HG02870 (cell line): ENCODE measurements around the gene ME1.

ENCODE experiments used
- ATAC-seq: cut with Tn5 transposase; IDR thresholded peaks from one replicate; pipeline ENCODE4 v1.9.1; 2021; ENCODE audit warnings: mild to moderate bottlenecking, moderate library complexity; ENCODE audit not compliant: unreplicated experiment

ME1 gene

GRCh38 chr6:83433177-83433576, 2.3 kb upstream of the ME1 start:
- ATAC-seq = no peak

- no peak for ATAC-seq
Measured at GRCh38 chr6:83432636-83433035, 1.8 kb upstream of the ME1 start.

- no peak for ATAC-seq
Measured at GRCh38 chr6:83431545-83432155, 799 bp upstream of the ME1 start.

- no peak for ATAC-seq
Measured at GRCh38 chr6:83429857-83430610, 817 bp downstream of the ME1 start.

DNA sequence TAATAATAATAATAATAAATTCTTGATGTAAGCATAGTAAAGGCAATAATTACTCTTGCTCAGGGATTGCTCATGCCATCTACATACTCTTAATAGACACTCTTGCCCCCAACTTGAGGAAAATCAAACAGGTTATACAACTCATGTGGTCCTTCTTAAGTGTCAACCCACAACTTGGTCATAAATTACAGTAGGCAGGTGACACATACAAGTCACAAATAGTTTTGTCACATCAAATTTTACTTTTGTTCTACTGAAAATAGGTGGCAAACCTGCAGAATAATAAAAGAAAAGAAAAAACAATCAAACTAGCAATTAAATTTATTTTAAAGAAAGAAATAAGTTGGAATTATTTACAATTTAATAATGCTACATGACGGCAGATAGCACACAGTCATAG, 1.6 kb downstream of the ME1 start:
- no peak for ATAC-seq

DNA sequence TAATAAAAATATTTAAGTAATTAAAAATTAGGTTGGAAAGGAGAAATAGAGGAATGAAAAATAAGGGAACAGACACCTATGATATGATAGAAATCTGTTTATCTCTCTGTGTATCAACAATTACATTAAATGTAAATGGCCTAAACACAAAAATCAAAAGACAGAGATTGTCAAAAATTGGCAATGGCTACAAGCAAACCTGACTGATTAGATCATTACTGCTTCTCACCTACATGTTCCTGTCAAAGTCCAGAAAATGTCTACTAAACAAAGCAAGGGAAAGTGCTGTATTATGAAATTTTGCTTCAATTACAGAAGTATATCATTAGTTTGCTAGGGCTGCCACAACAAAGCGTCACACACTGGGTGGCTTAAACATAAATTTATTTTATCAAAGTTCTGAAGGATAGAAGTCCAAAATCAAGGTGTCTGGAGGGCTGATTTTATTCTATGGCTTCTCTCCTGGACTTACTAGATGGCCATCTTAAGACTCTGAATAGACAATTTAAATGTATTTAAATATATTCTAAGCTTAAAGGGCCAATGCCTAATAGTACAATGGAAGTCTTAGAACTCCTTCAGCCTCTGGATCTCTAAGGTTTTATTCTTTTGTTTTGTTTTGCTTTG, 6.3 kb downstream of the ME1 start:
- no peak for ATAC-seq

DNA sequence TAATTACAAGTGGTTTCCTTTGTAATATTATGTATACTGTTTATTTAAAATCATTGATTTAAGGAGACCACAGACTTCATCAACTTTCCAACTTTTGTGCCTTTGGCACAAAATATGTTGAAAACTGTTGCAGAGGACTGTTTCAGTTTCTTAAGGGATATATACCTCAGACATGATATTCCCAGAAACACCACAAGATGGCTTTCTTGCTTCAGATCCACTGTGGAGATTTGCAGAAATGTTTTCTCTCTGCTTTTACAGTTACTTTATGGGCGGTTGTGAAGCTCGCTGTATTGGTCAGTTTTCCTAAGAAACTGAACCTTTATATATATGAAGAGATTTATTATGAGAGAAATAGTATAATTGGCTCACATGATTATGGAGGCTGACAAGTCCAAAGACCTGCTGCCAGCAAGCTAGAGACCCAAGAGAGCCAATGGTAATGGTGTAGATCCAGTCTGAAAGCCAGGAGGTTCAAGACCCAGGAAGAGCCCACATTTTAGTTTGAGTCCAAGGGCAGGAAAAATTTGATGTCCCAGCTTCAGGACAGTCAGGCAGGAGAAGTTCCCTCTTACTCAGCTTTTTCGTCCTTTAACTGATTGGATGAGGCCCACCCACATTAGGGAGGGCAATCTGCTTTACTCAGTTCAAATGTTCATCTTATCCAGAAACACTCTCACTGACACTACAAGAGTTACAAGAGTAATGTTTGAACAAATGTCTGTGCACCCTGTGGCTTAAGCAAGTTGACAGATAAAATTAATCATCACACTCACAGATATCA, 12.8 kb downstream of the ME1 start:
- ATAC-seq = peak; percentile 52

GRCh38 chr6:83413068-83413467, 17.8 kb downstream of the ME1 start:
- no peak for ATAC-seq

DNA sequence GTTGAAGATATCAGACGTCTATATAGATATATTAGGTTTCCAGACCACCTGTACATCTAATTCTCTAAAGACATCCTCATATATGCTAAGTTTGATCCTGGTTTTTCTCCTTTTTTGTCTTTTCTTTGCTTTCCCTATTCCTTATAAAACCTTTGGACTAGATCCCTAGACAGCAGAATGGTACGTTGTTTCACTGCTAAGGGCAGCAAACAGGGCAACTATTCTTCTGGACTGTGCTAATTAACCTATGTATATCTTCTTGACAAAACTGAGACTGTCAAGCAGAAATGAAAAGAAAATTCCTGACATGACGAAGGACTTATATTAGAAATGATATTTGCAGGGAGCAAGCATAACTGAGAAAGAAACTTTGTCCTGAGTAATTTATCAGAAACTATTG, 19.1 kb downstream of the ME1 start:
- ATAC-seq = no peak

- ATAC-seq = no peak
Measured at GRCh38 chr6:83403191-83403590, 27.7 kb downstream of the ME1 start.

- ATAC-seq = no peak
Measured at GRCh38 chr6:83389606-83390005, 41.2 kb downstream of the ME1 start.

DNA sequence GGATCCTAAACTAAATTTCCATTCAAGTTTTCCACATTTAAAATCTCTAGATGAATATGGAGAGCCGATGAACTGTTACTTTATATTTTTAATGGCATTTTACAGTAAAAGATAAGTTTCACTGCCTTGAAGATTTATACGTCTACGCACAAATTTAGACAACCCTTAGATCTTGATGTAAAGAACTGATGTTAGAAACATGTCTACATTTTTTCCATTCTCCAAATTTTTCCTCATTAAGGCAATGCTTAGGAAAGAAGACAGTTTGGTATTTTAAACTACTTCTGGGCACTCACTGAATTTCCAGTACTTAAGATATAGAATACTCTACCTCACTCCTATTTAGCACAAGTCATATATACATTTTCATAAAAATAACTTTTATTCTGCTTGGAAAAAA, 45.4 kb downstream of the ME1 start:
- no peak for ATAC-seq

GRCh38 chr6:83384751-83385150, 46.1 kb downstream of the ME1 start:
- no peak for ATAC-seq

DNA sequence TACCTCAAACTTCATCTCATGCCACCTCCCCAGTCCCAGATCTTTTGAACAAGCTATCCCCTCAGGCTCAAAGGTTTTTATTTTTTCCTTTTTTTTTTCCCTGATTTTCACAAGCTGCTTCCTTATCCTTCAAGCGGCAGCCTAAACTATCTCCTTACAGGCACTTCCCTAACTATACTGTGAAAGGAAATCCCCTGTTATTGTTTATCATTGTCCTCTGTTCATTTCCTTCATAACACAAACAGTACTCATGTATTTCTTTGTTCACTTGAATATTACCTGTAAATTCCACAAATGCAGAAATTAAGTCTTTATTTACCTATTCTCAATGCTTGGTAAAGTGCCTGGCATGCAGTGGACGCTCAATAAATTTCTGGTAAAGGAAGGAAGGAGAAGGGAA, 48.9 kb downstream of the ME1 start:
- no peak for ATAC-seq

- no peak for ATAC-seq
Measured at GRCh38 chr6:83378621-83379388, 52.0 kb downstream of the ME1 start.

DNA sequence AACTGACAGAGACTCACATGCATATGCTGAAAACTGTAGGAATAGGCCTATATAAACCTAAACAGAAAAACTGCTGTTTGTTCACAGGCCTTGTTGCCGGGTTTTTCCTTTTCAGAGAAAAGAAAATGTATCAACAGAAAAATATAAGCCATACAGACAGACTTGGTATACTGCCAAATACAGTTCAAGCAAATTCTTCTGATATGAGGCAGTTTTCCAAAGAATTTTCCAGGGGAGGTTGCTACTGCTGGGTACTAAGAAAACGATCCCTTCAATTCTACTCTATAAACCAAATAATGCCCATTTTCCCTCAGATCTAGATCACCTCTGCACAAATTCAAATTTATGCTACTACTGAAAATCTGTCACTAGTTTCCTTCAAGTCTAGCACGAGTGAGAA, 59.4 kb downstream of the ME1 start:
- no peak for ATAC-seq

DNA sequence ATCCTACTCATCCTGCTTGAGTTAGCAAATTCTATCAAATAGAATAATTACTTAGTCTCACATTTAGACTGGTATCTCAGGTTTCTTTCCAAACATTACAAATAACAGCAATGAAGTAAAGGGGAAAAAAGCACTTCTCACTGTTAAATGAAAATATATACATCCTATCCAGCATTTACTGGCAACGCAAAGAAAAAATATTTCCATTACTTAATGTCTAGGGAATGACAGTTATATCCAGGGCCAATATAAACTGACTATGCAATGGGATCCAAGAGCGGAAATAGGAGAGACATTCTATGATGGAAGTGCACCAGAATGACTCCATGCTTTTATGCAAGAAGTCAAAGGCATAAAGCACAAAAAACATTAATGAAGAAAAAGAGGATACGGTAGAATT, 60.3 kb downstream of the ME1 start:
- ATAC-seq = no peak

GRCh38 chr6:83369692-83370091, 61.2 kb downstream of the ME1 start:
- ATAC-seq = no peak

DNA sequence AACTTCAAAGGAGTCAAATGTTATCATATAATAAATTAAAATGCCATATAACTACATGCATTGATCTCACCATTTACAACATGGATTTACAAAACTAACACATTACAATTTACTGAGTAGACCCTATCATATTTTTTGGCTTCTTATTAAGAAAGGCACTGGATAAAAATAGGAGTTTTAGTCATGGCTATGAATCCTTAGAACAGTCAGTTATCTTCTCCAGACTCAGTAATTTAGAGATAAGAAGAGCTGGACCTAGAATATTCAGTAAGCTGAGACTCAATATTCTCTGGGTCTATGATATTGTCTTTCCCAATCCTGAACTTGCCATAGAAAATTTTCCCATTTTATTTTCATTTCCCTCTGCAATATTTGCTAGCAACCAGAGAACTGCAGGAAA, 62.3 kb downstream of the ME1 start:
- no peak for ATAC-seq

GRCh38 chr6:83367104-83367503, 63.7 kb downstream of the ME1 start:
- ATAC-seq = no peak

GRCh38 chr6:83365931-83366330, 64.9 kb downstream of the ME1 start:
- no peak for ATAC-seq
